WTC11 (cell line): ENCODE data around the gene ALKBH8. TPM values are rescaled to one million over a fixed set of nuclear protein-coding genes. Genes with fewer than 3 reads are reported as not detected.

Source experiments
- ATAC-seq: fragments of 200-7000 bp; cut with Tn5 transposase; 2 replicates; pipeline ENCODE4 v1.10.0; 2021; ENCODE audit warnings: mild to moderate bottlenecking, moderate library complexity
- CTCF ChIA-PET: fragments of 300-600 bp; sonication (Branson Sonifier 250); formaldehyde crosslinking; loops from one replicate; lab custom pipeline; 2021; ENCODE audit warnings: antibody characterized with exemption; lab: Charles Lee
- POLR2A ChIA-PET: fragments of 350-600 bp; sonication (Branson Sonifier 250); formaldehyde crosslinking; loops from one replicate; lab custom pipeline; 2021; ENCODE audit warnings: antibody characterized with exemption; lab: Charles Lee
- DNase-seq: peaks from one replicate; pipeline ENCODE4 v3.0.0; 2021; ENCODE audit warnings: low spot score
- H3K27ac Mint-ChIP-seq: 2 replicates; pipeline ENCODE4 v1.8.0; 2021; ENCODE audit warnings: mixed read lengths
- H3K27me3 Mint-ChIP-seq: 2 replicates; pipeline ENCODE4 v1.8.0; 2021; ENCODE audit warnings: low read depth, mild to moderate bottlenecking, moderate library complexity, mixed read lengths
- H3K36me3 Mint-ChIP-seq: 2 replicates; pipeline ENCODE4 v1.8.0; 2021; ENCODE audit warnings: mixed read lengths
- H3K4me1 Mint-ChIP-seq: 2 replicates; pipeline ENCODE4 v1.8.0; 2022; ENCODE audit warnings: mixed read lengths
- H3K4me3 Mint-ChIP-seq: 2 replicates; pipeline ENCODE4 v1.8.0; 2021; ENCODE audit warnings: mild to moderate bottlenecking, moderate library complexity, mixed read lengths
- H3K9me3 Mint-ChIP-seq: 2 replicates; pipeline ENCODE4 v1.8.0; 2021; ENCODE audit warnings: mixed read lengths
- ATF1 ChIP-seq: sonication (generic); formaldehyde crosslinking; IDR thresholded peaks from 2 replicates; pipeline ENCODE4 v1.8.1; 2023; ENCODE audit warnings: mild to moderate bottlenecking, moderate library complexity, missing genetic modification reagents
- CBFB ChIP-seq: sonication (generic); formaldehyde crosslinking; IDR thresholded peaks from 2 replicates; pipeline ENCODE4 v1.8.1; 2022; ENCODE audit warnings: mild to moderate bottlenecking, low read depth, missing genetic modification reagents
- CREB1 ChIP-seq: sonication (generic); formaldehyde crosslinking; IDR thresholded peaks from 2 replicates; pipeline ENCODE4 v1.8.0; 2023; ENCODE audit warnings: mild to moderate bottlenecking, missing genetic modification reagents
- ELF4 ChIP-seq: sonication (generic); formaldehyde crosslinking; IDR thresholded peaks from 2 replicates; pipeline ENCODE4 v1.8.1; 2022; ENCODE audit warnings: low read depth, mild to moderate bottlenecking, moderate library complexity, missing genetic modification reagents
- IRF2 ChIP-seq: sonication (generic); formaldehyde crosslinking; IDR thresholded peaks from 2 replicates; pipeline ENCODE4 v1.8.0; 2022; ENCODE audit warnings: low read depth, missing genetic modification reagents, borderline replicate concordance
- SMAD3 ChIP-seq: sonication (generic); formaldehyde crosslinking; IDR thresholded peaks from 2 replicates; pipeline ENCODE4 v1.8.0; 2022; ENCODE audit warnings: missing genetic modification reagents, mild to moderate bottlenecking, borderline replicate concordance
- ZNF138 ChIP-seq: sonication (generic); formaldehyde crosslinking; conservative IDR thresholded peaks from 2 replicates; pipeline ENCODE4 v1.8.1; 2022; ENCODE audit warnings: mild to moderate bottlenecking, moderate library complexity, missing genetic modification reagents
- ZNF317 ChIP-seq: sonication (generic); formaldehyde crosslinking; IDR thresholded peaks from 2 replicates; pipeline ENCODE4 v1.8.1; 2023; ENCODE audit warnings: low read depth, mild to moderate bottlenecking, moderate library complexity, missing genetic modification reagents, borderline replicate concordance
- total RNA-seq: library from RNA; stranded (reverse); gene quantifications from 3 replicates; pipeline ENCODE4 v1.2.3, GENCODE V29; 2021
- TF ChIP-seq, protein P1 (sequence below): fragments of 250-450 bp; sonication (Bioruptor Pico); IDR thresholded peaks from 2 replicates; pipeline ENCODE4 v1.9.0; 2021; ENCODE audit warnings: mild to moderate bottlenecking, borderline replicate concordance
- TF ChIP-seq, protein P2 (sequence below): sonication (generic); formaldehyde crosslinking; IDR thresholded peaks from 2 replicates; pipeline ENCODE4 v1.8.1; 2022; ENCODE audit warnings: mild to moderate bottlenecking, moderate library complexity, missing genetic modification reagents
- TF ChIP-seq, protein P3 (sequence below): sonication (generic); formaldehyde crosslinking; IDR thresholded peaks from 2 replicates; pipeline ENCODE4 v1.8.0; 2022; ENCODE audit warnings: missing genetic modification reagents
- TF ChIP-seq, protein P4 (sequence below): sonication (generic); formaldehyde crosslinking; conservative IDR thresholded peaks from 2 replicates; pipeline ENCODE4 v1.8.1; 2023; ENCODE audit warnings: mild to moderate bottlenecking, low read depth, missing genetic modification reagents, moderate library complexity
- TF ChIP-seq, protein P5 (sequence below): sonication (generic); formaldehyde crosslinking; IDR thresholded peaks from 2 replicates; pipeline ENCODE4 v1.8.0; 2022; ENCODE audit warnings: mild to moderate bottlenecking, missing genetic modification reagents

ALKBH8 gene
- total RNA-seq, 1 experiment from 2014 or later = 9.5 TPM

DNA sequence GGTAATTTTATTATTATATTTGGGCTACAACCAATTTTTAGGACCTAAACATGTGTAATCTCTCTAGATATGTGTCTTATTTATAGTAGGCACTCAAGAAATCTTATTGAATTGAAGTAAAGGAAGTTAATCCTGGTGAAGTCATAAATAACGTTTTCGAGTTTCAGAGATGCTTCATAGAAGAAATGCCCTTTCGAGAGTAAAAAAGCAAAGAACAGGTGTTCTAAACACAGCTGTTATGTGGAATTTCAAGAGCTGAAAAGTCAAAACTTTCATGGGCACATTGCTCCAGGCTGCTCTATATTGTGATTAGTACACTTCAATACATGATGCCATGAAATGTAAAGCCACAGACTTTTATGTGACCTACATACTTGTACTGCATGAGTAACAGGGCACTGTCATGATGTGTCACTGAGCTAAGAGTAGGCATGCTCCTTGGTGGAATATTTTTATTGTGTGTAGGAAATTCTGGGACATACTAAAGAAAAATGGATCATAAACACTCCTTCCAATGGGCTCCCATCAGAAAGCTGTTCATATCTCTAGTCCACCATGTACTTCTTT, 18.2 kb upstream of the ALKBH8 start (continued):
- TF ChIP-seq, protein P1, sequence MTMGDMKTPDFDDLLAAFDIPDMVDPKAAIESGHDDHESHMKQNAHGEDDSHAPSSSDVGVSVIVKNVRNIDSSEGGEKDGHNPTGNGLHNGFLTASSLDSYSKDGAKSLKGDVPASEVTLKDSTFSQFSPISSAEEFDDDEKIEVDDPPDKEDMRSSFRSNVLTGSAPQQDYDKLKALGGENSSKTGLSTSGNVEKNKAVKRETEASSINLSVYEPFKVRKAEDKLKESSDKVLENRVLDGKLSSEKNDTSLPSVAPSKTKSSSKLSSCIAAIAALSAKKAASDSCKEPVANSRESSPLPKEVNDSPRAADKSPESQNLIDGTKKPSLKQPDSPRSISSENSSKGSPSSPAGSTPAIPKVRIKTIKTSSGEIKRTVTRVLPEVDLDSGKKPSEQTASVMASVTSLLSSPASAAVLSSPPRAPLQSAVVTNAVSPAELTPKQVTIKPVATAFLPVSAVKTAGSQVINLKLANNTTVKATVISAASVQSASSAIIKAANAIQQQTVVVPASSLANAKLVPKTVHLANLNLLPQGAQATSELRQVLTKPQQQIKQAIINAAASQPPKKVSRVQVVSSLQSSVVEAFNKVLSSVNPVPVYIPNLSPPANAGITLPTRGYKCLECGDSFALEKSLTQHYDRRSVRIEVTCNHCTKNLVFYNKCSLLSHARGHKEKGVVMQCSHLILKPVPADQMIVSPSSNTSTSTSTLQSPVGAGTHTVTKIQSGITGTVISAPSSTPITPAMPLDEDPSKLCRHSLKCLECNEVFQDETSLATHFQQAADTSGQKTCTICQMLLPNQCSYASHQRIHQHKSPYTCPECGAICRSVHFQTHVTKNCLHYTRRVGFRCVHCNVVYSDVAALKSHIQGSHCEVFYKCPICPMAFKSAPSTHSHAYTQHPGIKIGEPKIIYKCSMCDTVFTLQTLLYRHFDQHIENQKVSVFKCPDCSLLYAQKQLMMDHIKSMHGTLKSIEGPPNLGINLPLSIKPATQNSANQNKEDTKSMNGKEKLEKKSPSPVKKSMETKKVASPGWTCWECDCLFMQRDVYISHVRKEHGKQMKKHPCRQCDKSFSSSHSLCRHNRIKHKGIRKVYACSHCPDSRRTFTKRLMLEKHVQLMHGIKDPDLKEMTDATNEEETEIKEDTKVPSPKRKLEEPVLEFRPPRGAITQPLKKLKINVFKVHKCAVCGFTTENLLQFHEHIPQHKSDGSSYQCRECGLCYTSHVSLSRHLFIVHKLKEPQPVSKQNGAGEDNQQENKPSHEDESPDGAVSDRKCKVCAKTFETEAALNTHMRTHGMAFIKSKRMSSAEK (CRISPR knock-in tag) = no peak
- TF ChIP-seq CREB1 (CRISPR knock-in tag) = no peak

DNA sequence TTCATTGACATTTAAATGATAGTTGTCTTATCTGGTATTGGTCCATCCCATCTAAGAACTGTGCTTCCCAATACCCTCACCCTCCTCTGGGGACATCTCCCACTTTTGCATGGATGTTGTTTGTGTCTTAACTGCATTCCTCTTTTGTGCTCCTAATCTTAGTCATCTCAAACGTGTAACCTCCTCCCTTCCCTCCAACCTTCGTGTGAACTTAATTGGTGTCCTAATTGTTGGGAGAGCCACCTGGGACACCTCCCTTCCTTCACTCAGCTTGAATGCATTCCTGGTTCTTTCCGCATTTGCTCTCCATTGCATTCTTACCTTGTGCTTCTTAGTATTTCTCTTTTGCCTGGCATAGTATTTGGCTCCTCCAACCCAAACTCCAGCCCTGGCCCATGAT, 15.6 kb upstream of the ALKBH8 start:
- peak; percentile 72 for ATAC-seq
- Mint-ChIP-seq H3K4me1 (peaks cover 23% of the 10 kb centered on the region), H3K27me3 (no peaks in the 10 kb centered on the region), H3K9me3 (peaks cover 7% of the 10 kb centered on the region), H3K27ac (peak overlapping the region; percentile 0; the same call in 1 of the 2 replicates)
- POLR2A ChIA-PET = no interaction called here
- TF ChIP-seq ELF4 (CRISPR knock-in tag) = no peak
- TF ChIP-seq, protein P2, sequence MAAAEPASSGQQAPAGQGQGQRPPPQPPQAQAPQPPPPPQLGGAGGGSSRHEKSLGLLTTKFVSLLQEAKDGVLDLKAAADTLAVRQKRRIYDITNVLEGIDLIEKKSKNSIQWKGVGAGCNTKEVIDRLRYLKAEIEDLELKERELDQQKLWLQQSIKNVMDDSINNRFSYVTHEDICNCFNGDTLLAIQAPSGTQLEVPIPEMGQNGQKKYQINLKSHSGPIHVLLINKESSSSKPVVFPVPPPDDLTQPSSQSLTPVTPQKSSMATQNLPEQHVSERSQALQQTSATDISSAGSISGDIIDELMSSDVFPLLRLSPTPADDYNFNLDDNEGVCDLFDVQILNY (CRISPR knock-in tag) = no peak
- no peak for TF ChIP-seq SMAD3 (CRISPR knock-in tag)
- TF ChIP-seq, protein P3, sequence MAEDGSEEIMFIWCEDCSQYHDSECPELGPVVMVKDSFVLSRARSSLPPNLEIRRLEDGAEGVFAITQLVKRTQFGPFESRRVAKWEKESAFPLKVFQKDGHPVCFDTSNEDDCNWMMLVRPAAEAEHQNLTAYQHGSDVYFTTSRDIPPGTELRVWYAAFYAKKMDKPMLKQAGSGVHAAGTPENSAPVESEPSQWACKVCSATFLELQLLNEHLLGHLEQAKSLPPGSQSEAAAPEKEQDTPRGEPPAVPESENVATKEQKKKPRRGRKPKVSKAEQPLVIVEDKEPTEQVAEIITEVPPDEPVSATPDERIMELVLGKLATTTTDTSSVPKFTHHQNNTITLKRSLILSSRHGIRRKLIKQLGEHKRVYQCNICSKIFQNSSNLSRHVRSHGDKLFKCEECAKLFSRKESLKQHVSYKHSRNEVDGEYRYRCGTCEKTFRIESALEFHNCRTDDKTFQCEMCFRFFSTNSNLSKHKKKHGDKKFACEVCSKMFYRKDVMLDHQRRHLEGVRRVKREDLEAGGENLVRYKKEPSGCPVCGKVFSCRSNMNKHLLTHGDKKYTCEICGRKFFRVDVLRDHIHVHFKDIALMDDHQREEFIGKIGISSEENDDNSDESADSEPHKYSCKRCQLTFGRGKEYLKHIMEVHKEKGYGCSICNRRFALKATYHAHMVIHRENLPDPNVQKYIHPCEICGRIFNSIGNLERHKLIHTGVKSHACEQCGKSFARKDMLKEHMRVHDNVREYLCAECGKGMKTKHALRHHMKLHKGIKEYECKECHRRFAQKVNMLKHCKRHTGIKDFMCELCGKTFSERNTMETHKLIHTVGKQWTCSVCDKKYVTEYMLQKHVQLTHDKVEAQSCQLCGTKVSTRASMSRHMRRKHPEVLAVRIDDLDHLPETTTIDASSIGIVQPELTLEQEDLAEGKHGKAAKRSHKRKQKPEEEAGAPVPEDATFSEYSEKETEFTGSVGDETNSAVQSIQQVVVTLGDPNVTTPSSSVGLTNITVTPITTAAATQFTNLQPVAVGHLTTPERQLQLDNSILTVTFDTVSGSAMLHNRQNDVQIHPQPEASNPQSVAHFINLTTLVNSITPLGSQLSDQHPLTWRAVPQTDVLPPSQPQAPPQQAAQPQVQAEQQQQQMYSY (CRISPR knock-in tag) = no peak
- no peak for TF ChIP-seq ZNF317 (CRISPR knock-in tag)
- TF ChIP-seq ATF1 (CRISPR knock-in tag) = no peak
- TF ChIP-seq, protein P4, sequence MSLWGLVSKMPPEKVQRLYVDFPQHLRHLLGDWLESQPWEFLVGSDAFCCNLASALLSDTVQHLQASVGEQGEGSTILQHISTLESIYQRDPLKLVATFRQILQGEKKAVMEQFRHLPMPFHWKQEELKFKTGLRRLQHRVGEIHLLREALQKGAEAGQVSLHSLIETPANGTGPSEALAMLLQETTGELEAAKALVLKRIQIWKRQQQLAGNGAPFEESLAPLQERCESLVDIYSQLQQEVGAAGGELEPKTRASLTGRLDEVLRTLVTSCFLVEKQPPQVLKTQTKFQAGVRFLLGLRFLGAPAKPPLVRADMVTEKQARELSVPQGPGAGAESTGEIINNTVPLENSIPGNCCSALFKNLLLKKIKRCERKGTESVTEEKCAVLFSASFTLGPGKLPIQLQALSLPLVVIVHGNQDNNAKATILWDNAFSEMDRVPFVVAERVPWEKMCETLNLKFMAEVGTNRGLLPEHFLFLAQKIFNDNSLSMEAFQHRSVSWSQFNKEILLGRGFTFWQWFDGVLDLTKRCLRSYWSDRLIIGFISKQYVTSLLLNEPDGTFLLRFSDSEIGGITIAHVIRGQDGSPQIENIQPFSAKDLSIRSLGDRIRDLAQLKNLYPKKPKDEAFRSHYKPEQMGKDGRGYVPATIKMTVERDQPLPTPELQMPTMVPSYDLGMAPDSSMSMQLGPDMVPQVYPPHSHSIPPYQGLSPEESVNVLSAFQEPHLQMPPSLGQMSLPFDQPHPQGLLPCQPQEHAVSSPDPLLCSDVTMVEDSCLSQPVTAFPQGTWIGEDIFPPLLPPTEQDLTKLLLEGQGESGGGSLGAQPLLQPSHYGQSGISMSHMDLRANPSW (CRISPR knock-in tag) = no peak
- no peak for TF ChIP-seq ZNF138
- TF ChIP-seq, protein P5, sequence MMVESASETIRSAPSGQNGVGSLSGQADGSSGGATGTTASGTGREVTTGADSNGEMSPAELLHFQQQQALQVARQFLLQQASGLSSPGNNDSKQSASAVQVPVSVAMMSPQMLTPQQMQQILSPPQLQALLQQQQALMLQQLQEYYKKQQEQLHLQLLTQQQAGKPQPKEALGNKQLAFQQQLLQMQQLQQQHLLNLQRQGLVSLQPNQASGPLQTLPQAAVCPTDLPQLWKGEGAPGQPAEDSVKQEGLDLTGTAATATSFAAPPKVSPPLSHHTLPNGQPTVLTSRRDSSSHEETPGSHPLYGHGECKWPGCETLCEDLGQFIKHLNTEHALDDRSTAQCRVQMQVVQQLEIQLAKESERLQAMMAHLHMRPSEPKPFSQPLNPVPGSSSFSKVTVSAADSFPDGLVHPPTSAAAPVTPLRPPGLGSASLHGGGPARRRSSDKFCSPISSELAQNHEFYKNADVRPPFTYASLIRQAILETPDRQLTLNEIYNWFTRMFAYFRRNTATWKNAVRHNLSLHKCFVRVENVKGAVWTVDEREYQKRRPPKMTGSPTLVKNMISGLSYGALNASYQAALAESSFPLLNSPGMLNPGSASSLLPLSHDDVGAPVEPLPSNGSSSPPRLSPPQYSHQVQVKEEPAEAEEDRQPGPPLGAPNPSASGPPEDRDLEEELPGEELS (CRISPR knock-in tag) = no peak
- TF ChIP-seq CBFB (CRISPR knock-in tag) = no peak
- no peak for TF ChIP-seq IRF2
- TF ChIP-seq, all 79 proteins: peak for 0
- Mint-ChIP-seq H3K4me3 (no peak overlapping the region), H3K36me3 (peaks cover 5% of the 10 kb centered on the region)
- DNase-seq = no peak
- CTCF ChIA-PET = interaction anchor here (0.7 to 3.2 kb wide), 3 partner anchors 9 to 108 kb away, joined by 3 to 9 read pairs (median 3); no protein-coding TSS in a partner anchor
